Measurements from ENCODE around the gene CXCL9. TPM values are rescaled to one million over a fixed set of nuclear protein-coding genes. Genes with fewer than 3 reads are reported as not detected.

The CXCL9 gene
- total RNA-seq, 6 experiments from 2014 or later = not detected

GRCh38 chr4:76036855-76037254 lies 29.5 kb upstream of the CXCL9 start:
- Mint-ChIP-seq H3K36me3 (ENCODE audit: low read depth) (no peaks in the 10 kb centered on the region), H3K27me3 (ENCODE audit: insufficient read depth) (peaks cover 8% of the 10 kb centered on the region), H3K27ac (no peak overlapping the region), H3K9me3 (no peaks in the 10 kb centered on the region), H3K4me3 (no peak overlapping the region), H3K4me1 (ENCODE audit: low read depth) (no peaks in the 10 kb centered on the region)
- TF ChIP-seq CTCF (IDR thresholded peaks at IDR 0.05) = no peak
- DNase-seq = no peak

DNA sequence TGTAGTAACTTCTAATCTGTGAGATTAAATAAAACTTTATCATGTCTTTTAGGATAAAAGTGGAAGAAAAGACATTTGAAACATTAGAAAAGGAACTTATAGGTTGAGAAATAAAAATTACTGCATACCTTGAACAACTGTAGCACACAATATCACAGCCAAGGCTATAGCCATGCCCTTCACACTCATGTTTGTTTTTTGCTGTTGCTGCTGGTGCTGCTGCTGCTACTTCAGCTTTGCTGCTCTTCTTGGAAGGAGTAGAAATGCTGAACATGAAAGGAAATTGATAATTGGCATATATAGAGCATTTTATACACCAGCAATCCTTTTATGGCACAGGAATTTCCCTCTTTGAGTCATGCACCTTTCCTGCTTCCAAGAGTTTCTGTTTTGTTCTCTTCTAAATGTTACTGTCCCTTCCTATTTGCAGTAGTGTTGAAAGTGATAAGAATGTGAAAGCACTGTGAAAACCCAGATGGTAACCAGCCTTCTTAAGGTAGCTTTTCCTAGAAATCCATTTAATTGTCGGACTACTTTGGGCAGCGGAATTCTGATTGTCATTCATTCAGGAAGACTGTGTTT lies 28.6 kb upstream of the CXCL9 start, which contains the start of gene CXCL11:
CXCL11 (minus strand) TSS at position 272 of the 582 bp plus-strand sequence; CDS start at position 189, 83 bp downstream.
- Mint-ChIP-seq H3K4me3 (no peak within 1 kb of the TSS), H3K27ac (no peak within 1 kb of the TSS), H3K4me1 (ENCODE audit: low read depth) (no peaks in the 10 kb centered on the region), H3K36me3 (ENCODE audit: low read depth) (no peaks in the 10 kb centered on the region), H3K9me3 (no peaks in the 10 kb centered on the region), H3K27me3 (ENCODE audit: insufficient read depth) (peaks cover 10% of the 10 kb centered on the region)
- no peak for DNase-seq
- TF ChIP-seq CTCF (IDR thresholded peaks at IDR 0.05) = no peak

DNA sequence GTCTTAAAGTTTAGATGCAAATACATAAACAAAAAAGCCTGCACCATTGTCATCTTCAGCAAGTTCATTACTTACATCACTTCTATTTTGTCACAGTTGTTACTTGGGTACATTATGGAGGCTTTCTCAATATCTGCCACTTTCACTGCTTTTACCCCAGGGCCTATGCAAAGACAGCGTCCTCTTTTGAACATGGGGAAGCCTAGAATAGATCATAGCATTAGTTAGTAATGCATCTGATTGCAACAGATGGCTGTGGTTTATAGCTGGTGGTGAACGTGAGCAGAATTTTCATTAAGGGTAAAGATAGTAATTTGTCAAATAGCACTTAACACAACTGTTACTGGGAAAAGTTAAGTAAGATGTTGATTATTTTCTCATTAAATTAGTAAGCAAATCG lies 27.8 kb upstream of the CXCL9 start:
- Mint-ChIP-seq H3K27ac (no peak overlapping the region), H3K27me3 (ENCODE audit: insufficient read depth) (peaks cover 10% of the 10 kb centered on the region), H3K4me3 (no peak overlapping the region), H3K36me3 (ENCODE audit: low read depth) (no peaks in the 10 kb centered on the region), H3K9me3 (no peaks in the 10 kb centered on the region), H3K4me1 (ENCODE audit: low read depth) (no peaks in the 10 kb centered on the region)
- no peak for TF ChIP-seq CTCF (IDR thresholded peaks at IDR 0.05)
- DNase-seq = no peak

GRCh38 chr4:76029300-76029699 lies 22.0 kb upstream of the CXCL9 start:
- H3K4me1 Mint-ChIP-seq (ENCODE audit: low read depth) = no peaks in the 10 kb centered on the region
- no peak for TF ChIP-seq CTCF (IDR thresholded peaks at IDR 0.05)
- peaks cover 37% of the 10 kb centered on the region for H3K27me3 Mint-ChIP-seq (ENCODE audit: insufficient read depth)
- H3K9me3 Mint-ChIP-seq = no peaks in the 10 kb centered on the region
- H3K36me3 Mint-ChIP-seq (ENCODE audit: low read depth) = no peaks in the 10 kb centered on the region
- no peak for DNase-seq
- H3K27ac Mint-ChIP-seq = no peak overlapping the region
- H3K4me3 Mint-ChIP-seq = no peak overlapping the region

DNA sequence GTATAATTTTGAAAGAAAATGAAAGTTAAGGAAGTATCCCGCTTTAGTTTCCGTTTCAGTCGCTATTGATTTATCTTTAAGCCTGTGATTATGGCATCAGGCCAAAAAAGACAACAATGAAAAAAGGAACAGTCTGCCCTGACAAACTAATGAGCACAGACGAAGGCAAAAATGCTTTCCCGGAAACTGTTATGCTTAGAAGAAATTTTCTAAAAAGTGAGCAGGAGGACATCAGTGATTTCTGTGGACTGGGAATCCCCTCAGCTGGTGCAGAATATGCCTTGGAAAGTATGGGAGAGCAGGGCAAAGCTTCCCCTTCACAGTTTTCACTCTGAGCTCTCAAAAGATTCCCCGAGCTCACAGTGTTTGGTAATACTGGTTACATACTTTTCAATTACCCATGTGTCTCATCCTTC lies 21.0 kb upstream of the CXCL9 start:
- H3K4me3 Mint-ChIP-seq = peak overlapping the region; percentile 20; the same call in 1 of the 2 replicates
- H3K36me3 Mint-ChIP-seq (ENCODE audit: low read depth) = no peaks in the 10 kb centered on the region
- H3K27ac Mint-ChIP-seq = no peak overlapping the region
- TF ChIP-seq CTCF (IDR thresholded peaks at IDR 0.05) = no peak
- peaks cover 39% of the 10 kb centered on the region for H3K27me3 Mint-ChIP-seq (ENCODE audit: insufficient read depth)
- no peak for DNase-seq
- no peaks in the 10 kb centered on the region for H3K4me1 Mint-ChIP-seq (ENCODE audit: low read depth)
- H3K9me3 Mint-ChIP-seq = no peaks in the 10 kb centered on the region

Data from HFFc6 (cell line).